H1 (cell line): ENCODE measurements around the gene ANKS1A. TPM values are rescaled to one million over a fixed set of nuclear protein-coding genes. Genes with fewer than 3 reads are reported as not detected.

Experiments used
- CTCF ChIA-PET: fragments of 300-600 bp; sonication (Branson Sonifier 250); formaldehyde crosslinking; loops from one replicate; lab custom pipeline; 2021; ENCODE audit not compliant: partially characterized antibody; lab: Charles Lee
- POLR2A ChIA-PET: fragments of 300-600 bp; sonication (Branson Sonifier 250); formaldehyde crosslinking; loops from one replicate; lab custom pipeline; 2021; ENCODE audit warnings: inconsistent platforms; ENCODE audit not compliant: partially characterized antibody; lab: Charles Lee
- DNase-seq, 2 experiments: peaks; one replicate each; pipeline versions ENCODE4 v3.0.0 to v3.0.0-alpha.2; 2010 to 2022; ENCODE audit warnings: low spot score in 2 of 2, low read depth in 1 of 2, mixed read lengths in 1 of 2
- FAIRE-seq: peaks from 2 replicates; lab custom pipeline; 2011; peaks lifted over from hg19 to GRCh38; lab: Jason Lieb, UNC
- H2AFZ ChIP-seq: 2 replicates; pipeline ENCODE4 v1.8.1; 2012; ENCODE audit warnings: low read length, inconsistent platforms
- H2AK5ac ChIP-seq: 2 replicates; pipeline ENCODE4 v1.6.1; 2013; ENCODE audit warnings: low read depth, low read length
- H2BK120ac ChIP-seq: replicated peaks from 2 replicates; pipeline ENCODE3; 2013; ENCODE audit warnings: low read depth, low read length, inconsistent platforms
- H2BK12ac ChIP-seq: 2 replicates; pipeline ENCODE4 v1.6.1; 2013; ENCODE audit warnings: low read depth, low read length
- H2BK15ac ChIP-seq: 2 replicates; pipeline ENCODE4 v1.6.1; 2013; ENCODE audit warnings: low read length
- H2BK20ac ChIP-seq: 2 replicates; pipeline ENCODE4 v1.6.1; 2013; ENCODE audit warnings: low read length
- H2BK5ac ChIP-seq: 2 replicates; pipeline ENCODE4 v1.6.1; 2013; ENCODE audit warnings: low read depth, low read length
- H3K14ac ChIP-seq: 2 replicates; pipeline ENCODE4 v1.6.1; 2013; ENCODE audit warnings: inconsistent platforms; ENCODE audit not compliant: insufficient read length
- H3K18ac ChIP-seq: 2 replicates; pipeline ENCODE4 v1.6.1; 2013; ENCODE audit warnings: low read length; ENCODE audit errors: extremely low read depth
- H3K23ac ChIP-seq: 2 replicates; pipeline ENCODE4 v1.6.1; 2013; ENCODE audit warnings: inconsistent platforms; ENCODE audit not compliant: insufficient read length
- H3K23me2 ChIP-seq: 2 replicates; pipeline ENCODE4 v1.6.1; 2013; ENCODE audit warnings: low read depth, low read length
- H3K27ac ChIP-seq: 2 replicates; pipeline ENCODE4 v1.6.1; 2011; ENCODE audit warnings: low read depth, low read length, inconsistent platforms
- H3K27me3 ChIP-seq, 4 experiments: replicated peaks in 1 of 4; 1 replicate in 1 of 4; 2 replicates in 3 of 4; pipeline versions ENCODE4 v1.6.1 to v1.8.1; 2011 to 2013; ENCODE audit warnings: low read length in 3 of 4, mild to moderate bottlenecking in 3 of 4, inconsistent platforms in 2 of 4, mixed read lengths in 2 of 4, moderate library complexity in 1 of 4; ENCODE audit not compliant: control insufficient read depth in 3 of 4, insufficient read depth in 3 of 4; ENCODE audit errors: extremely low read depth in 1 of 4
- H3K36me3 ChIP-seq, 4 experiments: 2 replicates each; pipeline versions ENCODE4 v1.6.1 to v1.8.1; 2011 to 2013; ENCODE audit warnings: mild to moderate bottlenecking in 4 of 4, low read length in 3 of 4, moderate library complexity in 2 of 4, control low read depth in 1 of 4, inconsistent platforms in 1 of 4; ENCODE audit not compliant: insufficient read depth in 4 of 4, control insufficient read depth in 2 of 4
- H3K4ac ChIP-seq: replicated peaks from 2 replicates; pipeline ENCODE3; 2013; ENCODE audit warnings: low read length, low read depth, mixed read lengths, inconsistent platforms; ENCODE audit not compliant: insufficient read length
- H3K4me1 ChIP-seq, 4 experiments: replicated peaks in 1 of 4; 1 replicate in 1 of 4; 2 replicates in 3 of 4; pipeline versions ENCODE4 v1.6.1 to v1.8.1; 2011 to 2013; ENCODE audit warnings: low read length in 3 of 4, inconsistent platforms in 2 of 4, mixed read lengths in 1 of 4; ENCODE audit not compliant: insufficient read depth in 4 of 4, control insufficient read depth in 3 of 4
- H3K4me2 ChIP-seq, 2 experiments: 2 replicates each; pipeline versions ENCODE4 v1.6.1 to v1.8.1; 2011 to 2013; ENCODE audit warnings: low read depth in 2 of 2, low read length in 2 of 2, control low read depth in 1 of 2, inconsistent platforms in 1 of 2, mild to moderate bottlenecking in 1 of 2; ENCODE audit not compliant: insufficient read depth in 1 of 2
- H3K4me3 ChIP-seq, 4 experiments: fragments of 200-600, 300-600 bp in 1 of 4; sonication (generic), shearing (Covaris generic), sonication (Bioruptor Twin) in 1 of 4; 2 replicates each; pipeline versions ENCODE4 v1.5.1 to v1.8.1; 2011 to 2016; ENCODE audit warnings: low read length in 4 of 4, low read depth in 3 of 4, control low read depth in 2 of 4, inconsistent platforms in 2 of 4, mild to moderate bottlenecking in 2 of 4, mixed read lengths in 1 of 4, moderate library complexity in 1 of 4; ENCODE audit not compliant: insufficient read depth in 2 of 4; ENCODE audit errors: extremely low read depth in 1 of 4
- H3K56ac ChIP-seq: replicated peaks from 2 replicates; pipeline ENCODE3; 2013; ENCODE audit warnings: low read depth, mild to moderate bottlenecking, mixed read lengths, low read length, inconsistent platforms; ENCODE audit not compliant: insufficient read length
- H3K79me1 ChIP-seq: 2 replicates; pipeline ENCODE4 v1.6.1; 2013; ENCODE audit warnings: low read depth, low read length, control low read depth
- H3K79me2 ChIP-seq, 2 experiments: 2 replicates each; pipeline versions ENCODE4 v1.6.1 to v1.8.1; 2012 to 2013; ENCODE audit warnings: low read length in 2 of 2, mild to moderate bottlenecking in 2 of 2, inconsistent platforms in 1 of 2; ENCODE audit not compliant: insufficient read depth in 2 of 2, control insufficient read depth in 1 of 2
- H3K9ac ChIP-seq, 4 experiments: replicated peaks in 1 of 4; 1 replicate in 1 of 4; 2 replicates in 3 of 4; pipeline versions ENCODE4 v1.6.1 to v1.8.1; 2011 to 2013; ENCODE audit warnings: low read depth in 3 of 4, low read length in 3 of 4, control low read depth in 2 of 4, mild to moderate bottlenecking in 2 of 4, moderate library complexity in 2 of 4, inconsistent platforms in 1 of 4; ENCODE audit errors: extremely low read depth in 1 of 4
- H3K9me3 ChIP-seq, 2 experiments: 2 replicates each; pipeline versions ENCODE4 v1.6.1 to v1.8.1; 2012 to 2013; ENCODE audit warnings: mild to moderate bottlenecking in 2 of 2, moderate library complexity in 2 of 2, control low read depth in 1 of 2, inconsistent platforms in 1 of 2, low read depth in 1 of 2, low read length in 1 of 2, mixed read lengths in 1 of 2; ENCODE audit not compliant: insufficient read depth in 2 of 2
- H4K20me1 ChIP-seq, 2 experiments: replicated peaks in 1 of 2; 2 replicates each; pipeline versions ENCODE3 to v1.8.1; 2011 to 2013; ENCODE audit warnings: inconsistent platforms in 2 of 2, low read length in 2 of 2, mild to moderate bottlenecking in 1 of 2; ENCODE audit not compliant: insufficient read depth in 2 of 2, control insufficient read depth in 1 of 2
- H4K5ac ChIP-seq: 2 replicates; pipeline ENCODE4 v1.6.1; 2013; ENCODE audit warnings: low read length, low read depth, mixed read lengths, inconsistent platforms; ENCODE audit not compliant: insufficient read length
- H4K8ac ChIP-seq: 2 replicates; pipeline ENCODE4 v1.8.0; 2013; ENCODE audit warnings: mild to moderate bottlenecking, moderate library complexity, low read length, inconsistent platforms; ENCODE audit not compliant: insufficient read depth; ENCODE audit errors: extremely low read depth
- H4K91ac ChIP-seq: replicated peaks from 2 replicates; pipeline ENCODE3; 2013; ENCODE audit warnings: low read length, mixed read lengths, inconsistent platforms; ENCODE audit not compliant: insufficient read length
- BACH1 ChIP-seq: IDR thresholded peaks from 2 replicates; pipeline ENCODE4 v1.6.1; 2012; ENCODE audit warnings: low read length, improper control_type of control experiment
- CEBPB ChIP-seq: IDR thresholded peaks from 2 replicates; pipeline ENCODE4 v1.6.1; 2012; ENCODE audit warnings: low read depth, low read length
- CHD1 ChIP-seq: IDR thresholded peaks from 2 replicates; pipeline ENCODE4 v1.6.1; 2012; ENCODE audit warnings: low read depth, low read length, improper control_type of control experiment
- HDAC6 ChIP-seq: IDR thresholded peaks from one replicate; pipeline ENCODE4 v1.7.1; 2012; ENCODE audit warnings: low read depth, mild to moderate bottlenecking, inconsistent platforms, low read length, moderate library complexity
- JUND ChIP-seq: IDR thresholded peaks from 2 replicates; pipeline ENCODE4 v1.6.1; 2011; ENCODE audit warnings: mild to moderate bottlenecking, improper control_type of control experiment, low read length
- POLR2A ChIP-seq, 2 experiments: IDR thresholded peaks; 1 replicate in 1 of 2; 2 replicates in 1 of 2; pipeline ENCODE4 v1.6.1; 2011; ENCODE audit warnings: low read depth in 2 of 2, low read length in 2 of 2, mild to moderate bottlenecking in 2 of 2; ENCODE audit errors: control extremely low read depth in 1 of 2
- POLR2AphosphoS5 ChIP-seq: IDR thresholded peaks from 2 replicates; pipeline ENCODE4 v1.6.1; 2011; ENCODE audit warnings: low read depth, low read length
- SAP30 ChIP-seq: fragments of 300-600 bp; sonication (generic); IDR thresholded peaks from 2 replicates; pipeline ENCODE4 v1.7.1; 2012; ENCODE audit warnings: low read length, moderate library complexity, mild to moderate bottlenecking, inconsistent platforms; ENCODE audit not compliant: insufficient read depth, insufficient replicate concordance
- SIN3A ChIP-seq, 2 experiments: IDR thresholded peaks in 1 of 2; conservative IDR thresholded peaks in 1 of 2; 2 replicates each; pipeline ENCODE4 v1.6.1; 2011 to 2012; ENCODE audit warnings: low read length in 2 of 2, improper control_type of control experiment in 1 of 2, low read depth in 1 of 2, mild to moderate bottlenecking in 1 of 2
- SIRT6 ChIP-seq: IDR thresholded peaks from one replicate; pipeline ENCODE4 v1.7.1; 2012; ENCODE audit warnings: low read length, inconsistent platforms
- SP1 ChIP-seq: IDR thresholded peaks from 2 replicates; pipeline ENCODE4 v1.6.1; 2011; ENCODE audit warnings: low read depth, low read length
- TBP ChIP-seq: IDR thresholded peaks from 2 replicates; pipeline ENCODE4 v1.6.1; 2011; ENCODE audit warnings: low read depth, low read length, improper control_type of control experiment
- TCF12 ChIP-seq: IDR thresholded peaks from 2 replicates; pipeline ENCODE4 v1.6.1; 2011; ENCODE audit warnings: low read depth, mild to moderate bottlenecking, low read length
- WGBS, 2 experiments: shearing (Covaris generic) in 1 of 2; methylation state at CpG; one replicate each; pipeline versions ENCODE4 v1.1.6 to v1.1.7; 2013 to 2015; ENCODE audit warnings: low lambda C conversion rate in 2 of 2, mixed read lengths in 2 of 2, inconsistent platforms in 1 of 2, low coverage in 1 of 2, missing lambda C conversion rate in 1 of 2; ENCODE audit not compliant: insufficient replicate concordance in 2 of 2, insufficient coverage in 1 of 2, insufficient read length in 1 of 2; ENCODE audit errors: extremely low coverage in 1 of 2, missing lambda C conversion rate in 1 of 2; 5-methylcytosine and 5-hydroxymethylcytosine counted together
- polyA plus RNA-seq, 7 experiments: library from polyadenylated mRNA; depleted of rRNA in 3 of 7; stranded (reverse) in 5 of 7; unstranded in 2 of 7; fragments of >200 nt in 5 of 7; fragments of 200-250 nt in 2 of 7; gene quantifications; 1 replicate in 5 of 7; 2 replicates in 1 of 7; 4 replicates in 1 of 7; pipeline versions ENCODE4 v1.2.1 to v1.2.3, GENCODE V29; 2011 to 2013; ENCODE audit warnings: missing spikeins in 2 of 7, mixed read lengths in 2 of 7
- total RNA-seq: library from RNA; stranded (reverse); fragmentation: NEBNext Ultra II Directional; extraction: Animal tissue kit (Norgen Biotek cat#: 25700); gene quantifications from 2 replicates; pipeline ENCODE4 v1.2.1, GENCODE V29; 2021

Gene ANKS1A
- total and polyA plus RNA-seq, 2 of the 8 experiments (the other 6 are each of a cell fraction or from before 2014, with no cell fraction given): 9.8 to 30.9 TPM

GRCh38 chr6:35084511-35085203 is 195.6 kb downstream of the ANKS1A start:
- Histone ChIP-seq H3K18ac (no peak overlapping the region), H3K4me2 (no peak overlapping the region), H3K14ac (no peak overlapping the region), H3K9me3 (no peaks in the 10 kb centered on the region), H3K79me2 (no peaks in the 10 kb centered on the region), H4K20me1 (peaks cover 0 to 3% of the 10 kb centered on the region in 2 experiments), H3K23me2 (no peaks in the 10 kb centered on the region), H4K91ac (no peak overlapping the region), H3K4me3 (no peak overlapping the region), H2BK5ac (no peak overlapping the region; the same call in 1 of the 2 replicates), H3K4ac (no peak overlapping the region), H2BK12ac (no peak overlapping the region), H3K9ac (no peak overlapping the region), H3K36me3 (peaks cover 3 to 20% (median 10%) of the 10 kb centered on the region in 4 experiments; a peak in 6 of 8 replicates), H4K5ac (no peak overlapping the region), H2BK20ac (no peak overlapping the region), H3K79me1 (no peaks in the 10 kb centered on the region), H2AK5ac (no peak overlapping the region), H4K8ac (no peak overlapping the region), H2BK15ac (no peak overlapping the region), H3K4me1 (peaks cover 0 to 10% (median 4%) of the 10 kb centered on the region in 4 experiments; a peak in 4 of 7 replicates), H3K56ac (no peak overlapping the region), H2BK120ac (no peak overlapping the region), H2AFZ (no peak overlapping the region), H3K27ac (no peak overlapping the region), H3K23ac (no peak overlapping the region), H3K27me3 (no peaks in the 10 kb centered on the region)
- POLR2A ChIA-PET: no interaction called here
- CTCF ChIA-PET: interaction anchor here (0.6 to 2.4 kb wide), 4 partner anchors 10 to 62 kb away, joined by 3 to 10 read pairs (median 4); no protein-coding TSS in a partner anchor
- 89% methylated on average over 12 of the region's 12 CpGs; no CpG with 5 or more reads in 1 of the 2 experiments for WGBS, 2 experiments
- no peak for DNase-seq
- no peak for FAIRE-seq
- TF ChIP-seq SIN3A (conservative IDR thresholded peaks at IDR 0.05 in 1 of 2, IDR thresholded peaks at IDR 0.05 in 1 of 2; ENCODE audit: low read depth in 1 of 2, low read length in 2 of 2) (no peak), CHD1 (no peak), SIRT6 (no peak), POLR2A (IDR thresholded peaks at IDR 0.05; ENCODE audit: control extremely low read depth in 1 of 2, low read depth in 2 of 2, low read length in 2 of 2) (no peak), JUND (no peak), POLR2AphosphoS5 (no peak), SP1 (no peak), TCF12 (no peak), HDAC6 (no peak), TBP (no peak), SAP30 (no peak), CEBPB (no peak), BACH1 (no peak)
